Measurements from ENCODE around the gene LRRFIP1.

LRRFIP1 gene

GRCh38 chr2:237638176-237638575, 10.8 kb downstream of the LRRFIP1 start:
- H3K4me3 ChIP-seq (ENCODE audit: low read length), result no peak overlapping the region
- TF ChIP-seq CTCF (IDR thresholded peaks at IDR 0.05; ENCODE audit: insufficient read depth, low read depth, low read length, missing control alignments), result no peak
- no peak for DNase-seq (ENCODE audit: low read depth)

- no peak for TF ChIP-seq CTCF (IDR thresholded peaks at IDR 0.05; ENCODE audit: insufficient read depth, low read depth, low read length, missing control alignments)
- no peak for DNase-seq (ENCODE audit: low read depth)
- no peak overlapping the region for H3K4me3 ChIP-seq (ENCODE audit: low read length)
Measured at GRCh38 chr2:237639052-237639835, 11.9 kb downstream of the LRRFIP1 start.

- DNase-seq (ENCODE audit: low read depth), result no peak
- no peak for TF ChIP-seq CTCF (IDR thresholded peaks at IDR 0.05; ENCODE audit: insufficient read depth, low read depth, low read length, missing control alignments)
- no peak overlapping the region for H3K4me3 ChIP-seq (ENCODE audit: low read length)
Measured at GRCh38 chr2:237639836-237640220, 12.4 kb downstream of the LRRFIP1 start.

GRCh38 chr2:237640493-237640998, 13.2 kb downstream of the LRRFIP1 start:
- DNase-seq (ENCODE audit: low read depth), result no peak
- TF ChIP-seq CTCF (IDR thresholded peaks at IDR 0.05; ENCODE audit: insufficient read depth, low read depth, low read length, missing control alignments), result no peak
- H3K4me3 ChIP-seq (ENCODE audit: low read length), result no peak overlapping the region

GRCh38 chr2:237642038-237642734, 14.8 kb downstream of the LRRFIP1 start:
- no peak for TF ChIP-seq CTCF (IDR thresholded peaks at IDR 0.05; ENCODE audit: insufficient read depth, low read depth, low read length, missing control alignments)
- DNase-seq (ENCODE audit: low read depth), result no peak
- H3K4me3 ChIP-seq (ENCODE audit: low read length), result no peak overlapping the region

- no peak for DNase-seq (ENCODE audit: low read depth)
- no peak for TF ChIP-seq CTCF (IDR thresholded peaks at IDR 0.05; ENCODE audit: insufficient read depth, low read depth, low read length, missing control alignments)
- no peak overlapping the region for H3K4me3 ChIP-seq (ENCODE audit: low read length)
Measured at GRCh38 chr2:237643066-237643465, 15.7 kb downstream of the LRRFIP1 start.

Measured in epithelial cell of esophagus (primary cell).